HG03064 (cell line): ENCODE measurements around the gene CRISPLD2.
"Not testable (repeated sequence)": the region's sequence is repeated elsewhere in the genome, so short reads cannot be mapped to it uniquely, and the experiment has no call there.

Experiments used
- ATAC-seq: cut with Tn5 transposase; IDR thresholded peaks from one replicate; pipeline ENCODE4 v1.9.1; 2021; ENCODE audit warnings: low read depth; ENCODE audit not compliant: unreplicated experiment

Gene CRISPLD2

GRCh38 chr16:84821728-84822689, 2.2 kb downstream of the CRISPLD2 start:
- ATAC-seq, result no peak

GRCh38 chr16:84822990-84823389, 3.2 kb downstream of the CRISPLD2 start:
- no peak for ATAC-seq

DNA sequence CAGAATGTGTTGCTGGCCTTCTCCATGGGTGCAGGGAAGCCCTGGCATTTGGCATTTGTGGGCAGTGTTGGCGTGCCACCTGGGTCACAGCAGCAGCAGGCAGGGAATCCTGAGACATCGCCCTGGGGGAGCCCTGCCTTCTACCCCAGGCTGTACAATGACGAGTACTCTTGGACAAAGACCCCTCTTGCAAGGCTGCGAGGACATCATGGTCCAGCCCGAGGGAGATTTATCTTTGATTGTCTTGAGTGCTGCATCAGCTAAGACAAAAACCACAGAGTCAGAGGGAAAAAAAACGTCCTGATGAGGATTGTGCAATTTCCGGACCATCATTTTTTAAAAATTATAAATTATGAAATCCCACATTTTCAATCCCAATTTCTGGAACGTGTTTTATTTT, 3.7 kb downstream of the CRISPLD2 start:
- ATAC-seq, result no peak

GRCh38 chr16:84823926-84824325, 4.1 kb downstream of the CRISPLD2 start:
- ATAC-seq, result no peak

GRCh38 chr16:84825896-84826557, 6.2 kb downstream of the CRISPLD2 start:
- no peak for ATAC-seq

GRCh38 chr16:84826558-84826941, 6.8 kb downstream of the CRISPLD2 start:
- no peak for ATAC-seq

GRCh38 chr16:84827131-84827574, 7.4 kb downstream of the CRISPLD2 start:
- ATAC-seq, result no peak

DNA sequence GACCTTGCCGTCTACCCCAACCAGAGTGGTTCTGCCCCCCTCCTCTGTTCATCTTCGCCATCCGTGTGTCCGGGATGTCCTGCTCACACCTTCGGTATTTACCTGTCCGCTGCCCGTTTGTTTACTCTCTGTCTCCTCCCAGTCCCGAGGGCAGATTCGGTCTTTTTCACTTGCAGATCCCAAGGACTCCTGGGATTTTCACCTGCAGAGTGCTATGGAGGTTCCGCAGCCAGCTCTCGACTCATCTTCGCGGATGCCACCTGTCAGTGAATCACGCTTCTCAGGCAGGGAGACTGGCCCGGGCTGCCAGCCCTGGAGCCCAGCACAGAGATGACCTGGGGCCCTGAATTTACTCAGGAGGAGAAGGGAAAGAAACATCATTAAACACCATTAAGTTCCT, 8.1 kb downstream of the CRISPLD2 start:
- ATAC-seq, result no peak

GRCh38 chr16:84828322-84828721, 8.5 kb downstream of the CRISPLD2 start:
- ATAC-seq, result no peak

GRCh38 chr16:84829168-84829965, 9.6 kb downstream of the CRISPLD2 start:
- no peak for ATAC-seq

GRCh38 chr16:84830765-84831384, 11.1 kb downstream of the CRISPLD2 start:
- no peak for ATAC-seq

DNA sequence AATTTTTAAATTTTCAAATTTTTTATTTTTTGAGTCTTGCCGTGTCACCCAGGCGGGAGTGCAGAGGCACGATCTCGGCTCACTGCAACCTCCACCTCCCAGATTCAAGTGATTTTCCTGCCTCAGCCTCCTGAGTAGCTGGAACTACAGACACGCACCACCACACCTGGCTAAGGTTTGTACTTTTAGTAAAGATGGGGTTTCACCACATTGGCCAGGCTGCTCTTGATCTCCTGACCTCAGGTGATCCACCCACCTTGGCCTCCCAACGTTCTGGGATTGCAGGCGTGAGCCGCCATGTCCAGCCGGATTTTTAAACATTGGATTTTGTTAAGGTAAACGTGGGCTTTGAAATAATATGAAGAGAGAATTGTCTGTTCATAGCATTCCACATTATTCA, 11.9 kb downstream of the CRISPLD2 start:
- ATAC-seq, result not testable (repeated sequence)

GRCh38 chr16:84832488-84833143, 12.8 kb downstream of the CRISPLD2 start:
- ATAC-seq, result no peak

DNA sequence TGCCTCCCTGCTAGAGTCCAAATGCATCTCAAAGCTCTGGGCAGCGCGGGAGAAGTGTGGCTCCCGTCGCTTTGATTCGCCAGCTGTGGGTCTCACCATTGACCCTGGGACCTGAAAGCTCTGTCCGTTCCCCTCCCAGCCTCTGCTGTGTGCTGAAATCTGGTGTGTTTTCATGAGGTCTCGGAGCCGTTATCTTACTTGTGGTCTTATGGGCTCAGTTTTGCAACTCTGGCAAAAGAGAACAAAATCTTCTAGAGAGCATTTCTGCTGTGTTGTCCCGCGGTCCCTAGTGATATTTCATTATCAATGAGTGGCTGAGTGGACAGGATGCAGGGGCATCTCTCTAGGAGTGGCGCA, 13.3 kb downstream of the CRISPLD2 start:
- ATAC-seq, result no peak

DNA sequence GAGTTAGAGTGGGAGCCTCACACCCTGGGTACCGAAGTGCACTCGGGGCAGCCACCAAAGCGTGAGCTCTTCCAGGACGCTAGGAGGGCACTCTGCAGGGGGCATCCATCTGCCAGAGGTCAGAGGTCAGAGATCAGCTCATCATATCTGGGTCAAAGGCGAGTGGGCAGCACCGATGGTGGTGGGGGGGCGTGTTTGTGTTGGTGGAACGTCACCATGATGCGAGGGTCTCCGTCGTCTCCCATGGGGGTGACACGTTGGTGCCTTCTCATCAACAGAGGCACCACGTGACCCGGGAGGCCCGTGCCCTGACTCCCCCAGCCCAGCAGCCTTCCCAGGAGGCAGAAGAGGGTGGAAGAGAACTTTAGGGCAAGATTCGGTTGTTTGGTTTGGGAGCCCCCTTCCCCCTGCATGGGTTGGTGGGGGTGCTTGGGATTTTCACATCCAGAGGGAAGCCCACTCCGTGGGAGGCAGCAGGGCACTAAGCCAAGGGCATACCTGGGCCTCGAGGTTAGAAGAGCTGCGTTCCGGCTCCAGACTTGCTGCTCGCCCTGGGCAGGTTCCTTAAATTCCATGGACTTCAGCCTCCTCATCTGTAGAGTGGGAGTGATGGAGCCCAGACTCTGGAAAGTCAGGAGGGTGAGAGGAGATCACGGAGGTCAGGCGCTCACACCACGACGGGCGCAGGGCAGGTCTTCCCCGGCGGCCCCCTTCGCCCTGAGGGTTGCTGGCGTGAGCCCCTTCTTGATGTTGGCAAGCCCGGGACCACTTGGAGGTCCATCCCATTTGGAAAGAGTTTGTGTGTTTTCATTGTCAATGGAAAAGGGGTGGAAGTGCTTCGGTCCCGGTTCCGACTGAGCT, 14.0 kb downstream of the CRISPLD2 start:
- no peak for ATAC-seq

- no peak for ATAC-seq
These were observed 14.6 kb downstream of the CRISPLD2 start for GRCh38 chr16:84834403-84834772.

GRCh38 chr16:84836234-84836647, 16.5 kb downstream of the CRISPLD2 start:
- no peak for ATAC-seq

GRCh38 chr16:84836967-84837366, 17.2 kb downstream of the CRISPLD2 start:
- no peak for ATAC-seq

GRCh38 chr16:84838383-84838948, 18.7 kb downstream of the CRISPLD2 start:
- no peak for ATAC-seq
